Naive thymus-derived CD8-positive, alpha-beta T cell (primary cell): ENCODE data around the gene PPIG. TPM values are rescaled to one million over a fixed set of nuclear protein-coding genes. Genes with fewer than 3 reads are reported as not detected.
"Not testable (repeated sequence)": the region's sequence is repeated elsewhere in the genome, so short reads cannot be mapped to it uniquely, and the experiment has no call there.

ENCODE experiments used
- ATAC-seq, 2 donors: fragments of 150-1000 bp; cut with Tn5 transposase in 1 of 2; sonication (Bioruptor Pico), chemical (Tn5 transposase) in 1 of 2; 1 replicate in 1 of 2; 2 replicates in 1 of 2; pipeline ENCODE4 v1.10.0; 2021; ENCODE audit warnings: mild to moderate bottlenecking in 2 of 2, moderate library complexity in 2 of 2
- POLR2A ChIA-PET: fragments of 350-600 bp; sonication (Branson Sonifier 250); formaldehyde crosslinking; loops from one replicate; lab custom pipeline; 2021; ENCODE audit warnings: antibody characterized with exemption; lab: Charles Lee
- DNase-seq, 10 donors: peaks; one replicate each; pipeline versions ENCODE4 v3.0.0 to v3.0.0-alpha.2; 2020 to 2022
- H3K27ac Mint-ChIP-seq, 10 donors: one replicate each; pipeline ENCODE4 v1.8.0; 2020 to 2022; ENCODE audit warnings: mild to moderate bottlenecking in 10 of 10, mixed read lengths in 10 of 10, moderate library complexity in 4 of 10, inconsistent platforms in 1 of 10
- H3K27me3 Mint-ChIP-seq, 5 donors: one replicate each; pipeline ENCODE4 v1.8.0; 2021 to 2022; ENCODE audit warnings: mixed read lengths in 5 of 5
- H3K36me3 Mint-ChIP-seq, 3 donors: one replicate each; pipeline ENCODE4 v1.8.0; 2020 to 2022; ENCODE audit warnings: mixed read lengths in 3 of 3, mild to moderate bottlenecking in 2 of 3, inconsistent platforms in 1 of 3
- H3K4me1 Mint-ChIP-seq, 4 donors: one replicate each; pipeline ENCODE4 v1.8.0; 2021 to 2022; ENCODE audit warnings: mixed read lengths in 4 of 4
- H3K4me3 Mint-ChIP-seq, 10 donors: one replicate each; pipeline ENCODE4 v1.8.0; 2020 to 2022; ENCODE audit warnings: mild to moderate bottlenecking in 10 of 10, mixed read lengths in 10 of 10, moderate library complexity in 6 of 10, inconsistent platforms in 1 of 10
- H3K9me3 Mint-ChIP-seq, 9 donors: one replicate each; pipeline ENCODE4 v1.8.0; 2020 to 2022; ENCODE audit warnings: mixed read lengths in 9 of 9, mild to moderate bottlenecking in 3 of 9, inconsistent platforms in 1 of 9, moderate library complexity in 1 of 9
- polyA plus RNA-seq, 3 donors: library from polyadenylated mRNA; unstranded; fragments of 300-500 nt; fragmentation: Illumina TruSeq; gene quantifications; one replicate each; pipeline ENCODE4 v1.2.3, GENCODE V29; 2021
- total RNA-seq, 8 experiments: library from RNA in 2 of 8; stranded (reverse) in 2 of 8; gene quantifications; one replicate each; pipeline ENCODE4 v1.2.3 and lab custom pipeline; 2021 to 2026

PPIG gene
- total RNA-seq (10 to 100 TPM; 82.7 to 86.0 TPM), polyA plus RNA-seq (10 to 100 TPM; 63.4 to 88.2 (median 70.9) TPM), total RNA-seq (lab: John Stamatoyannopoulos, UW) (150 to 187 (median 156) reads per million in 6 experiments)

DNA sequence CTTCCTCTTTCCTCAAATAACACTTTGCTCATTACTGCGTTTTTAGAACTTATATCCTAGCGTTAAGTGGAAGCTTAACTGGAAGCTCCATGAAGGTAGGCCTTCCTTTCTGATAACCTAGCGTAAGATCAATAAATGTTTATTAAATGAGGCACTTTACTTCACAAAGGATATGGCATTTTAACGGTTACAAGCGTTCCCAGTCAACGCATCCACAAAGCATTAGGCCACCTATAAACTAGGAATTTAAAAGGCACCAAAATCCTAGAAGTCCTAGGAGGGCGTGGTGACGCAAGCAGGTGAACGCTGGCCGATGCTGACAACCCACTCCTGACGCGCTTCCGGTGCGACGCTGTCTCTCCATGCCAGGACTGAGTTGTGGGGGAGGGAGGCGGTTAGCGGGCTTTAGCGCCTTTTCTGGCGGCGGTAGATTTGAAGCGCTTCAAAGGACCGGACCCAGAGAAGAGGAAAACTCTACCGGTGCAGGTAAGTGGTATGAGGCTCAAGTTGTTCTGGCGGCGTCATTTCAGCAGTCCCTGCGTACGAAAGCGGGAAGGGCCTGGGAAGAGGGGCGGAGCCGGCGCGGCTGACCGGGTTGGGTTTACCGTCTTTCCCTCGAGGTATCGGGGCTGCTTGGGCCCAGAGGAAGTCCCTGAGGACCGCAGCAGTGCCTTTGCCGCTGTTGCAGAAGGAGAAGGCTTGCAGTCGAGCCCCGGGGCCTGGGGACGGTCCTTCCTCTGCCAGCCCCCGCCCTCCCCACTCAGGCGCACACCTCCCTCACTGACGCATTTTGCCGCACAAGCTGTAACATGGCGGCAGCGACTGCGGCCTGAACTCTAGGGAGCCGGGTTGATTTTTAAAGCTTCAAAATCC, at the start of gene PPIG:
TSS of gene PPIG (plus strand) at position 347 of the 873 bp plus-strand sequence. CDS start 19,691 bp downstream, outside the sequence.
- H3K9me3 Mint-ChIP-seq = peaks cover 0 to 11% (median 0%) of the 10 kb centered on the region in 9 donors
- POLR2A ChIA-PET = interaction anchor here (0.6 to 3.8 kb wide), 10 partner anchors 11 to 372 kb away, joined by 3 to 38 read pairs (median 4); partner anchors contain the start of genes BBS5, CFAP210, FASTKD1 and METTL5
- ATAC-seq (peak; percentile 87 to 91), DNase-seq (peak; percentile 73 to 93 (median 88))
- H3K4me3 Mint-ChIP-seq = peak within 1 kb of the TSS; percentile 96 to 99 (median 98)
- H3K27ac Mint-ChIP-seq = peak within 1 kb of the TSS; percentile 97 to 100 (median 100)
- H3K36me3 Mint-ChIP-seq = peaks cover 0 to 6% (median 4%) of the 10 kb centered on the region in 3 donors
- peaks cover 12 to 46% (median 42%) of the 10 kb centered on the region in 4 donors for H3K4me1 Mint-ChIP-seq
- no peaks in the 10 kb centered on the region for H3K27me3 Mint-ChIP-seq

DNA sequence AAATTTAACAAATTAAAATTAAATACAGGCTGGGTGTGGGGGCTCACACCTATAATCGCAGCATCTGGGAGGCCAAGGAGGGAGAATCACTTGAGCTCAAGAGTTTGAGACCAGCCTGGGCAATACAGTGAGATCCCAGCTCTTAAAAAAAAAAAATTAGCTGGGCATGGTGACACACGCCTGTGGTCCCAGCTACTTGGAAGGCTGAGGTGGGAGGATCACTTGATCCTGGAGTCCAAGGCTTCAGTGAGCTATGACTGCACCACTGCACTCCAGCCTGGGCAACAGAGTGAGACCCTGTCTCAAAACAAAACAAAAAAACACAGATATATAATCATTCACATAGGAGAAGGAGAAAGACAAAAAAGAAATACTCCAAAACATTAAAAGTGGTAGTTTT, 44.7 kb upstream of the PPIG start:
- DNase-seq, H3K9me3 Mint-ChIP-seq, H3K27ac Mint-ChIP-seq, ATAC-seq, POLR2A ChIA-PET, H3K4me3 Mint-ChIP-seq, H3K27me3 Mint-ChIP-seq, H3K4me1 Mint-ChIP-seq: not testable (repeated sequence)
- H3K36me3 Mint-ChIP-seq = peaks cover 4 to 63% (median 13%) of the 10 kb centered on the region in 3 donors

DNA sequence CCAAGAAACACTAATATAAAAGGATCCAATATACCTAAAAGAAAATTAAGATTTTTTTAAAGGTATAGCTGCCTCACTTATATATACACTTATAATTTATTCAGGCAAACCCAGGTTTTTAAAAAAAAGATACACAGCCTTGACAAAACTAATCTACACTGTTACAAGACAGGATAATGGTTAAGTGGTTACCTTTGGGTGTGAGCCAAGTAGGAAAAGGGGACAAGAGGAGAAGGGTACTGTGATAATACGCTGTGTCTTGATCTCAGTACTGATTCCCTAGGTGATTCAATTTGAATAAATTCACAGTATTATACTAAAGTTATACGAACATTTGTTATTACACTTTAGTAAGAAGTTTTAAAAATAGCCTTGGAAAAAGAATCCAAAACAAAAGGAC, 44.0 kb upstream of the PPIG start:
- Mint-ChIP-seq H3K27ac (no peak overlapping the region), H3K36me3 (peaks cover 4 to 60% (median 13%) of the 10 kb centered on the region in 3 donors), H3K4me1 (no peaks in the 10 kb centered on the region), H3K9me3 (no peaks in the 10 kb centered on the region), H3K27me3 (no peaks in the 10 kb centered on the region), H3K4me3 (no peak overlapping the region)
- DNase-seq (no peak), ATAC-seq (no peak)
- POLR2A ChIA-PET = no interaction called here

DNA sequence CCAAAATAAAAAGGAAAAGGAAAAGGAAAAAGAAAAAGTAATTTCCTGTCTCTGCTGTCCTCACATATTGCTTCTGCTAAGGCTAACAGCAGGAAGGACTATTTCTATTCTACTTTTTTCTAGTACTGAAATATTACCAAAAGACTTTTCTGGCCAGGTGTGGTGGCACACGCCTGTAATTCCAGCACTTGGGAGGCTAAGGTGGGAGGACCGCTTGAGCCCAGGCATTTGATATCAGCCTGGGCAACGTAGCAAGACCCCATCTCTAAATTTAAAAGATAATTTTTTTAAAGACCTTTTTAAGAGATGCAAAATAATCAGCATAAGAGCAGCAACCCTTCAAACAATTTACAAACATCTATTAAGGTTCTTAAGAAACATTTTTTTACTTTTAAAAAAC, 41.7 kb upstream of the PPIG start:
- DNase-seq (no peak), ATAC-seq (no peak)
- H3K4me1 Mint-ChIP-seq = no peaks in the 10 kb centered on the region
- peaks cover 4 to 69% (median 14%) of the 10 kb centered on the region in 3 donors for H3K36me3 Mint-ChIP-seq
- POLR2A ChIA-PET = no interaction called here
- no peaks in the 10 kb centered on the region for H3K27me3 Mint-ChIP-seq
- H3K27ac Mint-ChIP-seq = no peak overlapping the region
- no peak overlapping the region for H3K4me3 Mint-ChIP-seq
- H3K9me3 Mint-ChIP-seq = no peaks in the 10 kb centered on the region

DNA sequence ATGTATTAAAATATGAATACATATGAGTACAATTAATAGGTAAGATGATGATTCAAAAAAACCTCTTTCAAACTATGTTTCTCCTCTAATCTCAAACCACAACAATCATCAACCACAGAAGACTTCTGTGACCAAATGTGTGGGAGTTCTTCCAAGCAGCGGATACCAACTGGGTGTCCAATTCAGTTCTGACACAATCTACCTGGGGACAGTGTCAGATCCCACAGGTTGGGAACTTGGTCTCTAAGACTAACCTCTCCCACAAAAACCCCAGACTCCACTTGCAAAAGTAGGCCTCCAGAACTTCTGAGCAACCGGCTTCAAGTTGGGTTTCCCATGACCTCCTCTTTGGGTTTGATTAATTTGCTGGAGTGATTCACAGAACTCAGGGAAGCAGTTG, 37.4 kb upstream of the PPIG start:
- no peak overlapping the region for H3K27ac Mint-ChIP-seq
- no peaks in the 10 kb centered on the region for H3K9me3 Mint-ChIP-seq
- POLR2A ChIA-PET = no interaction called here

DNA sequence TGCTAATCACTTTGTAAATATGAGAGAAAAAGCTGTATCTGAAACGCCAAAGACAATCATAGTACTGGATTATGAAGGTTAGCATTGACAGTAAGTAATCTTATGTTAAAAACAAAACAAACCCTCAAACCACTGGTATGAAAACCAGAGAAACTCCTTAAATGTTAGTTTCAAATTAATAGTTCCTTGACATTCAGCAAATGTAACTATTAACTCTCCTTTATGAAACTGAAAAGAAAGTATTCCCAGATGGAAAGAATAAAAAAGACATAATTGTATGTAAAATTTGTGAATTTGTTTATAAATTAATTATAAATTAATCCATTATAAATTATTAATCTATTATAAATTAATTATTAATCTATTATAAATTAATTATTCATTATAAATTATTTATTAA, 22.8 kb upstream of the PPIG start:
- Mint-ChIP-seq H3K4me1 (no peaks in the 10 kb centered on the region), H3K9me3 (peaks cover 0 to 2% (median 0%) of the 10 kb centered on the region in 9 donors), H3K27ac (peak overlapping the region in 3 of 10 donors; percentile 31 to 65 (median 53)), H3K4me3 (peak overlapping the region in 3 of 10 donors; percentile 17 to 67 (median 30)), H3K36me3 (peaks cover 0 to 47% (median 21%) of the 10 kb centered on the region in 3 donors), H3K27me3 (no peaks in the 10 kb centered on the region)
- POLR2A ChIA-PET = interaction anchor here (0.7 kb wide), 2 partner anchors 41 to 182 kb away, joined by 3 to 4 read pairs; no protein-coding TSS in a partner anchor
- ATAC-seq = no peak
- DNase-seq = no peak

More for the DNA sequence above, 37.4 kb upstream of the PPIG start:
- H3K27me3 Mint-ChIP-seq = no peaks in the 10 kb centered on the region
- ATAC-seq (no peak), DNase-seq (no peak)
- no peak overlapping the region for H3K4me3 Mint-ChIP-seq
- H3K4me1 Mint-ChIP-seq = no peaks in the 10 kb centered on the region
- peaks cover 4 to 66% (median 13%) of the 10 kb centered on the region in 3 donors for H3K36me3 Mint-ChIP-seq

DNA sequence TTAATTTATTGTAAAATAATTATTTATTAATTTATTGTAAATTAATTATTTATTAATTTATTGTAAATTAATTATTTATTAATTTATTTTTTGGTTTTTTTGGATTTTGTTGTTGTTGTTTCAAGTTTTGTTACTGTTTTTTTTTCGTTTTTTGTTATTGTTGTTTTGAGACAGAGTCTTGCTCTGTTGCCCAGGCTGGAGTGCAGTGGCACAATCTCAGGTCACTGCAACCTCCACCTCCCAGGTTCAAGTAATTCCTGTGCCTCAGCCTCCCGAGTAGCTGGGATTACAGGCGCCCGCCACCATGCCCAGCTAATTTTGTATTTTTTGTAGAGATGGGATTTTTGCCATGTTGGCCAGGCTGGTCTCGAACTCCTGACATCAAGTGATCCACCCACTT, 22.1 kb upstream of the PPIG start:
- peak overlapping the region in 2 of 10 donors; percentile 42 to 60 for H3K4me3 Mint-ChIP-seq
- DNase-seq, H3K27me3 Mint-ChIP-seq, H3K9me3 Mint-ChIP-seq, ATAC-seq, H3K4me1 Mint-ChIP-seq: not testable (repeated sequence)
- POLR2A ChIA-PET = interaction anchor here (1.0 to 1.9 kb wide), 3 partner anchors 10 to 23 kb away, joined by 3 to 8 read pairs (median 7); partner anchors contain the start of gene FASTKD1
- H3K27ac Mint-ChIP-seq = peak overlapping the region in 3 of 10 donors; percentile 15 to 75 (median 61)
- peaks cover 0 to 41% (median 21%) of the 10 kb centered on the region in 3 donors for H3K36me3 Mint-ChIP-seq

DNA sequence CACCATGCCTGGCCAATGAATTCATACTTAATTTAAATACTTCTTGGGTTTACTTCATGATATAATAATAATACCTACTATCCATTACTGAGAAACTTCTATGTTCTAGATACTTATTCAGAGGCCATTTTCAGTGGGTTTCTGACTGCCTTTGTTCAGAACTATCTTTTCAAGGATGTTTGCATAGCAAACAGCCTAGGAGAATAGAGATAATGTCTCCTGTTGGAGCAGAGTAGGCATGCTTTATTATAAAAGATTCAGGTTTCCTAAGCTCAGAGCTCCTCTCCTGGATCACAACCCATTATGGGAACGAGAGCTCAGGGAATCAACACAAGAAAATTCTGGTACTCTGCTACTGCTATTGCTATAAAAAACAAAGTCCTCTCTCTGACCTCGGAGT, 21.6 kb upstream of the PPIG start:
- Mint-ChIP-seq H3K27me3 (no peaks in the 10 kb centered on the region), H3K36me3 (peaks cover 0 to 40% (median 21%) of the 10 kb centered on the region in 3 donors), H3K27ac (peak overlapping the region in 3 of 10 donors; percentile 15 to 75 (median 61)), H3K4me3 (peak overlapping the region in 2 of 10 donors; percentile 42 to 60), H3K4me1 (peaks cover 0 to under 1% (median 0%) of the 10 kb centered on the region in 4 donors), H3K9me3 (peaks cover 0 to 2% (median 0%) of the 10 kb centered on the region in 9 donors)
- DNase-seq (peak in 1 of 10 donors; percentile 20), ATAC-seq (peak; percentile 51 to 65)
- POLR2A ChIA-PET = interaction anchor here (1.0 to 1.9 kb wide), 3 partner anchors 9 to 22 kb away, joined by 3 to 8 read pairs (median 7); partner anchors contain the start of gene FASTKD1

DNA sequence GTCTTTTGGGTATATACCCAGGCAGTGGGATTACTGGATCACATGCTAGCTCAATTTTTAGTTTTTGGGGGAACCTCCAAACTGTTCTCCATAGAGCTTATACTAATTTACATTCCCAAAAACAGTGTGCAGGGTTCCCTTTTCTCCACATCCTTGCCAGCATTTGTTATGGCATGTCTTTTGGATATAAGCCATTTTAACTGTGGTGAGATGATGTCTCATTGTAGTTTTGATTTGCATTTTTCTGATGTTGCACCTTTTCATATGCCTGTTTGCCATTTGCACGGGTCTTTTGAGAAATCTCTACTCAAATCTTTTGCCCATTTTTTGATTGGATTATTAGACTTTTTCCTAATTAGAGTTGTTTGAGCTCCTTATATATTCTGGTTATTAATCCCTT, 18.5 kb upstream of the PPIG start:
- H3K4me1 Mint-ChIP-seq = peaks cover 3 to 9% (median 7%) of the 10 kb centered on the region in 4 donors
- H3K27me3 Mint-ChIP-seq = no peaks in the 10 kb centered on the region
- DNase-seq (no peak), ATAC-seq (no peak)
- H3K4me3 Mint-ChIP-seq = no peak overlapping the region
- H3K9me3 Mint-ChIP-seq = peaks cover 0 to 2% (median 0%) of the 10 kb centered on the region in 9 donors
- POLR2A ChIA-PET = interaction anchor here (0.6 to 1.0 kb wide), 2 partner anchors 19 to 239 kb away, joined by 3 to 5 read pairs; no protein-coding TSS in a partner anchor
- peaks cover 0 to 41% (median 15%) of the 10 kb centered on the region in 3 donors for H3K36me3 Mint-ChIP-seq
- H3K27ac Mint-ChIP-seq = no peak overlapping the region

DNA sequence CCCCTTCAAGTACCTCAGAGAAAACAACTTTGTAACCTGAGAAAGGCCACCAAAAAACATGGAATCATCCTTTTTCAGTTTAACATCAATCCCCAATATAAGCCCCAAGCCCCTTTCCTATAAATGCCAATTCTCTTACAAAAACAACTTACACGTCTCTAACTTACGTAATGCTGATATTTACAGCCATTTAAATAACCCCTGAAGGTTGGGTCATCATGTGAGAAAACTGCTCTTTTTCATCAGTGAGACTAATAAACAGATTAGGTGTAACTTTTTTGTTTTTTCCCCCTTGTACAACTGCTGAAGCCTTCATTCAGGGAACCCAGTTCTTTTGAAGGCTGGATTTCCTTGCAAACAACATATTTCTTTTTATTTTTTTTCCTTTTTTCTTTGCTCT, 14.2 kb upstream of the PPIG start:
- Mint-ChIP-seq H3K27ac (no peak overlapping the region), H3K4me3 (no peak overlapping the region), H3K27me3 (no peaks in the 10 kb centered on the region), H3K4me1 (peaks cover 11 to 27% (median 20%) of the 10 kb centered on the region in 4 donors), H3K36me3 (peaks cover 0 to 23% (median 7%) of the 10 kb centered on the region in 3 donors), H3K9me3 (no peaks in the 10 kb centered on the region)
- ATAC-seq = no peak
- no peak for DNase-seq
- POLR2A ChIA-PET = no interaction called here

DNA sequence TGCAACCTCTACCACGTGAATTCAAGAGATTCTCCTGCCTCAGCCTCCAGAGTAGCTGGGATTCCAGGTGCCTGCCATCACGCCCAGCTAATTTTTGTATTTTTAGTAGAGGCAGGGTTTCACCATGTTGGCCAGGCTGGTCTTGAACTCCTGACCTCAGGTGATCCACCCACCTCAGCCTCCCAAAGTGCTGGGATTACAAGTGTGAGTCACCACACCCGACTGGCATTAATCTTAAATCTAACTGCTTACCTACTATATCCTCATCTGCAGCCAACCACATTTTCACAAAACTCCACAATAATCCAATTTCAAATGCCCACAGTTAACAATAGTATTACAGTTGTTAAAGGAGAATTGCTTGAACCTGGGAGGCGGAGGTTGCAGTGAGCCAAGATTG, 13.4 kb upstream of the PPIG start:
- H3K9me3 Mint-ChIP-seq, ATAC-seq, POLR2A ChIA-PET, H3K27ac Mint-ChIP-seq, H3K27me3 Mint-ChIP-seq, H3K4me3 Mint-ChIP-seq, DNase-seq: not testable (repeated sequence)
- Mint-ChIP-seq H3K4me1 (peaks cover 11 to 27% (median 20%) of the 10 kb centered on the region in 4 donors), H3K36me3 (peaks cover 0 to 18% (median 3%) of the 10 kb centered on the region in 3 donors)

DNA sequence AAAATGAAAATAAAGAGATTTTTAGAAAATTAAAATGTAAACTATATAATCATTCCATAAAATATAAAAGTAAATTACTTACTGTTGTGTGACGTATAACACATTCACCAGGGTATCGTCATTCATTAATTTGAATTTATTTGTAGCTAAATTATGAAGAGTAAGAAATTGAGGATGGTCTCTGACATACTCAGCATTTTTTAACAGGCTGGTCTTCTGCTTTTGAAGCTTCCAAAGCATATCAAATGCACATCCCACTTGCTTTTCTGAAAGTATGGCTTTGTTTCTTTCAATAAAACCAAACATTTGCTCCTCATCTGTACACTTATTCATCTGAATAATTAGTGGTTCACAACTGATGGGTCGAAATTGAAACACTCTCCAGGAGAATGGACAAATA, 12.6 kb upstream of the PPIG start:
- H3K27ac Mint-ChIP-seq = no peak overlapping the region
- POLR2A ChIA-PET = interaction anchor here (1.0 to 2.9 kb wide), 2 partner anchors 9 to 92 kb away, joined by 3 to 7 read pairs; partner anchors contain the start of gene BBS5
- no peak overlapping the region for H3K4me3 Mint-ChIP-seq

More for the DNA sequence above, 12.6 kb upstream of the PPIG start:
- ATAC-seq (no peak), DNase-seq (no peak)
- peaks cover 11 to 27% (median 20%) of the 10 kb centered on the region in 4 donors for H3K4me1 Mint-ChIP-seq
- no peaks in the 10 kb centered on the region for H3K27me3 Mint-ChIP-seq
- no peaks in the 10 kb centered on the region for H3K9me3 Mint-ChIP-seq
- peaks cover 0 to 15% (median 0%) of the 10 kb centered on the region in 3 donors for H3K36me3 Mint-ChIP-seq
